ENCODE data around the gene TLL2. TPM values are rescaled to one million over a fixed set of nuclear protein-coding genes. Genes with fewer than 3 reads are reported as not detected.

TLL2 gene
- total and polyA plus RNA-seq, 9 of the 15 experiments (the other 6 are each of a cell fraction or from before 2014, with no cell fraction given) = 0.09 TPM; not detected in 8

GRCh38 chr10:96446966-96447596 is 66.6 kb downstream of the TLL2 start:
- Histone ChIP-seq H4K20me1 (replicated peaks; ENCODE audit: control insufficient read depth, insufficient read depth, low read length) (no peaks in the 10 kb centered on the region), H3K36me3 (ENCODE audit: control insufficient read depth, insufficient read depth, low read length) (no peaks in the 10 kb centered on the region), H3K27me3 (ENCODE audit: control insufficient read depth in 2 of 2, insufficient read depth in 2 of 2, low read length in 2 of 2) (peaks cover 3 to 54% of the 10 kb centered on the region in 2 experiments; a peak in 4 of 5 replicates), H3K4me1 (replicated peaks in 1 of 2; ENCODE audit: control insufficient read depth in 2 of 2, insufficient read depth in 2 of 2, low read length in 2 of 2) (no peaks in the 10 kb centered on the region), H3K79me2 (ENCODE audit: control insufficient read depth, insufficient read depth, low read length) (no peaks in the 10 kb centered on the region), H3K9me1 (ENCODE audit: control insufficient read depth, insufficient read depth, low read length) (no peaks in the 10 kb centered on the region), H3K27ac (ENCODE audit: extremely low read depth, low read depth, low read length) (no peak overlapping the region), H3K4me2 (ENCODE audit: insufficient read depth, low read length) (no peak overlapping the region), H3K4me3 (no peak overlapping the region), H3K9ac (ENCODE audit: insufficient read depth in 1 of 2, low read depth in 2 of 2, low read length in 2 of 2) (no peak overlapping the region), H2AFZ (ENCODE audit: low read depth, low read length) (no peak overlapping the region), H3K9me3 (replicated peaks; ENCODE audit: control insufficient read depth, insufficient read depth, low read depth, low read length) (no peaks in the 10 kb centered on the region)
- ChIA-PET CTCF (ENCODE audit: low intra/inter-chr PET ratio) (no interaction called here), POLR2A (no interaction called here)
- intact Hi-C loops (cut with micrococcal nuclease) (no loop called here), in situ Hi-C loops (cut with MboI) (no loop called here)
- DNase-seq (ENCODE audit: extremely low read depth in 1 of 4, low spot score in 3 of 4) (no peak), FAIRE-seq (no peak), ATAC-seq (no peak)
- TF ChIP-seq LCOR (CRISPR knock-in tag; IDR thresholded peaks at IDR 0.05) (no peak), SMARCB1 (IDR thresholded peaks at IDR 0.05; ENCODE audit: insufficient read length, low read depth) (no peak), BCOR (IDR thresholded peaks at IDR 0.05) (no peak), PRMT5 (CRISPR knock-in tag; IDR thresholded peaks at IDR 0.05) (no peak), SMARCE1 (IDR thresholded peaks at IDR 0.05) (no peak), XRCC4 (IDR thresholded peaks at IDR 0.05; ENCODE audit: extremely low read depth, insufficient read depth, insufficient read length) (no peak), ZNF561 (CRISPR knock-in tag; conservative IDR thresholded peaks at IDR 0.05) (no peak), CBFB (CRISPR knock-in tag; IDR thresholded peaks at IDR 0.05) (no peak), HSF4 (CRISPR knock-in tag; IDR thresholded peaks at IDR 0.05; ENCODE audit: borderline replicate concordance) (no peak), HINFP (tag; conservative IDR thresholded peaks at IDR 0.05; ENCODE audit: low read depth) (no peak), ZNF23 (CRISPR knock-in tag; IDR thresholded peaks at IDR 0.05) (no peak), ZNF717 (CRISPR knock-in tag; IDR thresholded peaks at IDR 0.05) (no peak), ZC3H8 (IDR thresholded peaks at IDR 0.05) (no peak), MIER1 (IDR thresholded peaks at IDR 0.05; ENCODE audit: low read depth) (no peak), DPF2 (IDR thresholded peaks at IDR 0.05) (no peak), HNRNPK (IDR thresholded peaks at IDR 0.05; ENCODE audit: low read depth, low read length, poor library complexity, severe bottlenecking) (no peak), STAT5B (CRISPR knock-in tag; IDR thresholded peaks at IDR 0.05) (no peak)
- TF ChIP-seq, protein P1, sequence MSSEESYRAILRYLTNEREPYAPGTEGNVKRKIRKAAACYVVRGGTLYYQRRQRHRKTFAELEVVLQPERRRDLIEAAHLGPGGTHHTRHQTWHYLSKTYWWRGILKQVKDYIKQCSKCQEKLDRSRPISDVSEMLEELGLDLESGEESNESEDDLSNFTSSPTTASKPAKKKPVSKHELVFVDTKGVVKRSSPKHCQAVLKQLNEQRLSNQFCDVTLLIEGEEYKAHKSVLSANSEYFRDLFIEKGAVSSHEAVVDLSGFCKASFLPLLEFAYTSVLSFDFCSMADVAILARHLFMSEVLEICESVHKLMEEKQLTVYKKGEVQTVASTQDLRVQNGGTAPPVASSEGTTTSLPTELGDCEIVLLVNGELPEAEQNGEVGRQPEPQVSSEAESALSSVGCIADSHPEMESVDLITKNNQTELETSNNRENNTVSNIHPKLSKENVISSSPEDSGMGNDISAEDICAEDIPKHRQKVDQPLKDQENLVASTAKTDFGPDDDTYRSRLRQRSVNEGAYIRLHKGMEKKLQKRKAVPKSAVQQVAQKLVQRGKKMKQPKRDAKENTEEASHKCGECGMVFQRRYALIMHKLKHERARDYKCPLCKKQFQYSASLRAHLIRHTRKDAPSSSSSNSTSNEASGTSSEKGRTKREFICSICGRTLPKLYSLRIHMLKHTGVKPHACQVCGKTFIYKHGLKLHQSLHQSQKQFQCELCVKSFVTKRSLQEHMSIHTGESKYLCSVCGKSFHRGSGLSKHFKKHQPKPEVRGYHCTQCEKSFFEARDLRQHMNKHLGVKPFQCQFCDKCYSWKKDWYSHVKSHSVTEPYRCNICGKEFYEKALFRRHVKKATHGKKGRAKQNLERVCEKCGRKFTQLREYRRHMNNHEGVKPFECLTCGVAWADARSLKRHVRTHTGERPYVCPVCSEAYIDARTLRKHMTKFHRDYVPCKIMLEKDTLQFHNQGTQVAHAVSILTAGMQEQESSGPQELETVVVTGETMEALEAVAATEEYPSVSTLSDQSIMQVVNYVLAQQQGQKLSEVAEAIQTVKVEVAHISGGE (CRISPR knock-in tag; IDR thresholded peaks at IDR 0.05) = no peak
- 1% methylated on average over 7 of the region's 10 CpGs for WGBS (ENCODE audit: insufficient coverage, low coverage, missing lambda C conversion rate)
- no TSS peak for BruUV-seq (replicated peaks)

Data from K562 (cell line).